8988T (cell line): ENCODE measurements around the gene MRPL49.

Experiments
- DNase-seq: peaks from one replicate; pipeline ENCODE4 v3.0.0; 2011

The MRPL49 gene

DNA sequence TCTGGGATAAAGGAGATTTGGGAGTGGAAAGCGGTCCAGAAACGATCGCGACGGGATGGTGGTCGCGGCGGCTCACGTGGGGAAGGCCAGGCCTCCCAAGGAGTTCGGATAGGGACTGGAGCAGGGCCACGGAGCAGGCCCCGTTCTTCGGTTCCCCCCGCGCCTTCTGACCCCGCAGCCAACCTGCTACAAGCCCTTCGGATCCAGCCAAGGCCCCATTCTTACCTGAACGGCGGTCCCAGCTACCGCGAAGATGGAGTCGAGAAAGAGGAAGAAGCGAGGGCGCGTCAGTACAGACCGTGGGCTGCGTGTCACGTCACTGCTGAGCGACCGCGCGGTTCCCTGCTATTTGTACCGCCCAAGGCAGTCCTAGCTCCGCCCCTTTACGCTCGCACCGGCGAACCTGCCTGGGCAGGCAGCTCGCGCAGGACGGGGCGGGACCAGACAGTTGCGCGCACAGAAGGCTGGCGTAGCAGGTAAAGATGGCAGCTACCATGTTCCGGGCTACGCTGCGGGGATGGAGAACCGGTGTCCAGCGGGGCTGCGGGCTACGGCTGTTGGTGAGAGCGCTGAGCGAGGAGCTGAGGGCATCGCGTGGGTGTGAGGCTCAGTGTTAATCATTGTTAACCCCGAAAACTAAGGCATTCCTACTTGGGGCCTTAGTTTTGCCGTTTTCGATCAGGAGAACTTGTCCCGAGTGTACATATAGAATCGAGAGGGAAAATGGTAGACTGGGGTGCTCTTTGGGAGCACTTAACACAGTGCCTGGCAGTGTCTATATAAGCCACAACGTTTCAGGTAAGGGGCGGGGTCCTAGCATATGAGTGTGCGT, at the start of gene MRPL49, which contains the start of gene FAU:
TSS of gene MRPL49 (plus strand) at position 457 of the 832 bp plus-strand sequence. CDS start at position 483, 26 bp downstream.
TSS of gene FAU (minus strand) at position 270 of the 832 bp plus-strand sequence. CDS start 321 bp downstream, outside the sequence.
- peak; percentile 96 for DNase-seq

DNA sequence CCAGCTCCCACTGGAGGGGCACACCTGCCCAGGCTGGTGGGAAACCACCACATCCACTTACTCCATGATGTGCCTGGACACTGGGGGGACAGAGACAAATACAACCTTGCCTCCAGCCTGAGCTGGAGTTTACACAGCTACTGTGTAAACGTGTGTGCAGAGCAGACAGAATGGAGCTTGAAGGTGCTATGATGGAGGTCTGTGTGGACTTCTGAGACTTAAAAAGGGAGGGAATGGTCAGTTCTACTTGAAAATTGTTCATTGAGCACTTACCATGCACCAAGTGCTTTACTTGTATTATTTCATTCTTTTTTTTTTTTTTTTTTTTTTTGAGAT, 49.5 kb upstream of the MRPL49 start:
- DNase-seq: no peak

DNA sequence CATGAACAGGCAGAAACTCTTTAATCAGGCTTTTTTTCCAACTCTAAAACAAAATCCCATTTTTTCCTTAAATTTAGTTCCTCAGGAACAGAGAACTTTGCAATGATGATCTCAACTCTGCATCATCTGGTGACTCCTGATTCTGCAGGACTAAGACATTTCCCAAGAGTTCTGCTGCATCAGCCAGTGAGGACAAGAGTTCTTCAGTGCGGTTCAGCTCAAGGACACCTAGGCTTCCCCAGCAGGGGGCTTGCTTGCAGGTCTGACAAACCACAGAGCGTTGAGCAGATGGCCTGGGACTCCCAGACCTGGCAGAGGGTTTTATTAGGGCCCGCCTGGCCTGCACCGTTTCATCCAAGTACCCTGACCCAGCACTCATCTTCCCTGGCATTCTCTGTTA, 44.7 kb upstream of the MRPL49 start:
- no peak for DNase-seq

DNA sequence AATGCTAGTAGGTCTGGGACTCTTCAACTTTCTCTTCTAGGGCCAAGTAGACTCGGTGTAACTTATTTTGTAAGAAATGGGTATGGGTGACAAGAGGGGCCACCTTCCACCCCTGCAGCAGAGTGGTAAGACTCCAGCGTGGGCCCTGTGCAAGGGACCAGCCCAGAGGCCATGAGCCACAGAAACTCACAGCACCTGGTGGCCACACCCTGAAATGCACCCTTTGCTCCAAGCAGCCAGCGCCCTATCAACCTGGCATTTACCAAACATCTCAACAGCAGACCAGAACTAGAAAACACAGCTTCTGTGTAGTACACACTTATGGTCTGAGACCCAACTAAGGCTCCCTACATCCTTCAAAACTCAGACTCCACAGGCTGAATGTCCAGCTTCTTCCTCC, 44.0 kb upstream of the MRPL49 start:
- peak; percentile 75 for DNase-seq

DNA sequence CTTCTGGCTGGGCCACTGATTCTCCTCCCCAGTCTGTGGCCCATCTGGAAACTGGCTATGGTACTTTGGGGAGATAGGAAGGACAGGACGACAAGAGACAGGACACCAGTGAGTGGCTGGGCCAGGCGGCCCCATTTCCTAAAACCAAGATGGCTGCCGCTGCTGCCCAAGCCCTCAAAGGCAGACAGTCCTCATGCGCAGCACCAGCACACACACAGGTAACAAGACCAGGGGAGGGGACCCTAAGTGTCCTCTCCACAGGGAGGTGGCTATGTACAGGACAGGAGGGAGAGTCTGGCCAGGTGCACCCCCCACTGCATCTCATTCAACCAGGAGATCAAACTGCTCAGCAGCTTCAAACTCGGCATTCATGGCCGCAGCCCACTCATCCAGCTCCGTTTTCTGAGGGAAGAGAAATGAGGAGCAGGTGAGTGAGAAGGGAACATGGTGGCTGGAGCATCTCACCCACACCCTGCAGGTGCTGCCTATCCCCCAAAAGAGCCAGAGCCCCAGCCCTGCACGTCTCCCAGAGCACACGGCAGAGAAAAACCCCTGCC, 43.3 kb upstream of the MRPL49 start:
- DNase-seq: no peak

DNA sequence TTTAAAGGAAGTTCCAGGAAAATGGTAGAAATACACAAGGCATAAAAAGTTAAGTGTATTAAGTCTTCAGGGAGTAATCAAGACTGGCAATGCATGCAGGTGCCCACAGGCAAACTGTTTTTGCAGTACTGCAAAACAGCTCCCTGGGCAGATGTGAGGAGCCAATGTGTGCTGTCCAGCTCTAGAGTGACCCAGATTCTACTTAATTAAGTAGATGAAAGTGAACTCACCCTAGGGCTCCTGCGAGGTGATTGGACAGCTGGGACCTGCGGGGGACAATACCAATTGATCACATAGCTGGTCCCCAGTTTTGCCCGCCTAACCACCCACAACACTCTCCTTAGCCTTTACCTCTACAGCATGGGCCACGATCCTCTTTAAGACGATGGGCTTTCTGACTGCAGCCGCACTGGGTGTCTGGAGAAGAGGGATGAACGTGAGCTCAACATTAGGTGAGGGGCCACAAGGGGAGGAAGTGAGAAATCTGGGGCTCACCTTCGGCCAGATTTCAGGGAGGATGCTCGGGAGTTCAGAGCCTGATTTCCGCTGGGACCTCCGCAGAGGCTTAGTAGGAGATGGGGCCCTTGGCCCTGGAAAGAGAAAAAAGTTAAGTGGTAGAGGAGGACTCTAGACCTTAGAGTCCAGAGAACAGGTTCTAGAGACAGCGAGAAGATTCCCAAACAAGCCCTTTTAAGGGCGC, 38.8 kb upstream of the MRPL49 start:
- DNase-seq: no peak

DNA sequence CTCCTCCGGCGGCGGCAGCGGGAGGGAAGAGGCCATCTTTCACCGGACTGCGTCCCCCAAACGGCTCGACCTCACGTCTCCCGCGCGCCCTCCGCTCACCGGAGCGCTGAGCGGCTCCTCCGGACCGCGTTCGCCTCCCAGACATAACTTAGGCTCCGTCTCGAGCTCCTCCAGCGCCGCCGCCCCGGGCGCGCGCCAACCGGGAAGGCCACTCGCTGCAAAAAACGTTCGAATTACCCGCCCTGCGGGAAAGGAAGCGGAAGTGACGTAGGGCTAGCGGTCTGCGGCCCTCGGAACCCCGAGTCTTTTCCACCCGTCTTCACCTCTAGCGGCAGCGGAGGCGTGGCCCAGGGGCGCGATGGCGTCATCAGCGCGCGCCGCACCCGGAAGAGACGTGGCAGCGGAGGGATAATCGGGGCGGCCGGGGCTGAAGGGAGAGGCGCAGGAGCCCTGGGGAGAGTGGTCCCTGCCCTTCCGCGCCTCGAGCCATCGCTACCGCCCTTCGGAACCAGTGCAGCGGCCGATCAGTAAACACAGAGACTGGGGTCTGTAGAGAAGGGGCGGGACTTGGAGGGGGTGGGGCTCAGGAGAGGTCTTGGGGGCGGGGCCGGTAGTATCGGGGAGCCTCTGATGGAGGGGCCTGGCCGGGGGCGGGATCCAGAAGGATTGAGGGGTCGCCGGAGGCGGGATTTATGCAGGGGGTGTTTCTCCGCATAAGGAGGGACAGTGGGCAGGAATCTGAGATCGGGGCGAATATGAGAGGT, 38.1 kb upstream of the MRPL49 start, which contains the start of the genes CDCA5 and ZFPL1:
TSS of gene CDCA5 (minus strand) at position 207 of the 764 bp plus-strand sequence. CDS start at position 145, 62 bp downstream.
TSS of gene ZFPL1 (plus strand) at position 389 of the 764 bp plus-strand sequence. CDS start 477 bp downstream, outside the sequence.
- DNase-seq: peak; percentile 97

DNA sequence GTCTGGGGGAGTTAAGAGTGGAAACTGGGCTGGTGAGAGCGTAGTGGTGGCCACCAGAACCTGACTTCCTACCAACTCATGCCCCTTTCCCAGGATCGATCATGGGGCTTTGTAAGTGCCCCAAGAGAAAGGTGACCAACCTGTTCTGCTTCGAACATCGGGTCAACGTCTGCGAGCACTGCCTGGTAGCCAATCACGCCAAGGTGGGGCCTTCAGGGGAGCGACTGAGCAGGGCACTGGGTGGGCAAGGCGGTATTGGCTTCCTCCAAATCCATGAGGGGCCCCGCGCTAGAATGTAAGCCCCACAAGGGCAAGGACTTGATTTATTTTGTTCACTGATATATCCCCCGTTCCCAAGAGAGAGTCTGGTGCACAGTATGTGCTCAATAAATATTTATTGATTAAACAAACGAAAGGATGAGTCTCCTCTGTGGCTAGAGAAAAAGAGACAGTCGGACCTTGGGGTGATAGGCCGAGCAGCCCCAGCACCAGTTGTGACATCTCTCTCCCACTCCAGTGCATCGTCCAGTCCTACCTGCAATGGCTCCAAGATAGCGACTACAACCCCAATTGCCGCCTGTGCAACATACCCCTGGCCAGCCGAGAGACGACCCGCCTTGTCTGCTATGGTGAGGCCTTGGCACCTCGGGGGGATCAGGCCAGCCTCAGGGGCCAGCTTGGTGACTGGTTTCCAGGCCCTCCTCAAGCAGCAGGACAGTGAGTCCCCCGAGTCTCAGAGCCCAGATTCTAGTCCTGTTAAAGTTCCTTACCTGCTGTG, 37.3 kb upstream of the MRPL49 start:
- DNase-seq: no peak

DNA sequence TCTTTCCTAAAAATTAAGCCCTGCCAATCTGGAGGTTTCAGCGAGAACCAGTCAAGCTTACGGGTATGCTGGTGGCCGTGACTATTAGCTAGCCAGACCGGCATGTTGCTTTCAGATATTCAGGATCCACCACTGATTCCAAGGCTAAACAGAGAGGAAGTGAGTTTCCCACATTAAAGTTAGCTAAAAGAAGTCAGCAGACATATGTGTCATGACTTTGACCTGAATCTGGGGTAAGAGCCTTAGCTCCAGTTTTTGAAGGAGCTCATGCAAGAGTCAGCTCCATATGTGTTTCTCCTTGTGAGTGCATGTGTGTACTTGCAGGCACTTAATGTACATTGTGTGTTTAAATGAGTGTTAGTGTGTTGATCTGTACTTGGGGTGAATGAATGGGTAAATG, 36.7 kb upstream of the MRPL49 start:
- no peak for DNase-seq

DNA sequence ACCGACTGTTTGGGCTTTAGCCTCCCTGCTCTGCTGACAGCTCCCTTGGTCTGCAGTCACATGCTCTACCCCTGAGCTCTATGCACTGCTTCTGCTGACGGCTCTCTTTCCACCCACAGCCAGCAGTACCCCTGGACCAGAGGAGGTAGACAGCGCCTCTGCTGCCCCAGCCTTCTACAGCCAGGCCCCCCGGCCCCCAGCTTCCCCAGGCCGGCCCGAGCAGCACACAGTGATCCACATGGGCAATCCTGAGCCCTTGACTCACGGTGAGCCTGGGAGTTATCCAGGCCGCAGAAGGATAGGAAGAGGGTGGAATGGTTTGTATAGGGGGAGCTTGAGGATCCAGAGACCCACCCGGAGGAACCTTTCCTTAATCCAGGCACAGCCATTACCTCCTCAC, 35.3 kb upstream of the MRPL49 start:
- DNase-seq: no peak

DNA sequence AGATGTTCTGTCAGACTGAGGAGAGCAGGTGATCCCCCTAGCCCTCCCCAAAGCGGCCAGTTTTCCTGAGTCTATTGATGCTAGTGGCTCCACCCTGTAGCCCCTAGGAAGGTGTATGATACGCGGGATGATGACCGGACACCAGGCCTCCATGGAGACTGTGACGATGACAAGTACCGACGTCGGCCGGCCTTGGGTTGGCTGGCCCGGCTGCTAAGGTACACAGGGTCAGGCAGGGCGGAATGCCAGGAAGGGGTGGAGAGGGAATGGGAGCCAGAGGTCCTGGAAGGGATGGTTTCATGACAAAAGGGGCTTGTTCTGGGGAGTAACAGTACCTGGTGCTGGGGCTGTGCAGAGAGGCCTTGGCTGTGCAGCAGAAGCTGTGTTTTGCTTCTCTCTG, 34.9 kb upstream of the MRPL49 start:
- no peak for DNase-seq

DNA sequence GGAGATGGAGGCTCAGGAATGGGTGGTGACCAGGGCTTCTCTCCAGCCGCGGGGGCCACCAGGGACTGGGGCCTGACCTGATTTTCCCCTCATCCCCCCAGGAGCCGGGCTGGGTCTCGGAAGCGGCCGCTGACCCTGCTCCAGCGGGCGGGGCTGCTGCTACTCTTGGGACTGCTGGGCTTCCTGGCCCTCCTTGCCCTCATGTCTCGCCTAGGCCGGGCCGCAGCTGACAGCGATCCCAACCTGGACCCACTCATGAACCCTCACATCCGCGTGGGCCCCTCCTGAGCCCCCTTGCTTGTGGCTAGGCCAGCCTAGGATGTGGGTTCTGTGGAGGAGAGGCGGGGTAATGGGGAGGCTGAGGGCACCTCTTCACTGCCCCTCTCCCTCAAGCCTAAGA, 34.3 kb upstream of the MRPL49 start:
- DNase-seq: no peak

DNA sequence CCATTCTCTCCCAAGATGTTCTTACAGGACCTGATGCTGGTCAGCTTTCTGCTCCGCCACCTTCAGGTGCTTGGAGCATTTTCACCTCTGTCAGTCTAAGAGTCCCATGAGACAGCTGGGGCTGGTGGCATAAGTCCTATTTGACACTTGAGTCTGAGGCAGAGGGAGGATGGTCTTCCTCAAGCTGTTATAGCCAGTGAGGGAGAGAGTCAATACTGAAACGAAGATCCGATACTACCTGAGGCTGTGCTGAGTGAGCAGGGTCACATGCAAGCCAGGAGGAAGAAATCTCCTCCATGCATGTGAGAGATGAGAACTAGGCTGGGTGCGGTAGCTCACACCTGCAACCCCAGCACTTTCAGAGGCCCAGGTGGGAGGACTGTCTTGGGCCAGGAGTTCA, 32.5 kb upstream of the MRPL49 start:
- no peak for DNase-seq

DNA sequence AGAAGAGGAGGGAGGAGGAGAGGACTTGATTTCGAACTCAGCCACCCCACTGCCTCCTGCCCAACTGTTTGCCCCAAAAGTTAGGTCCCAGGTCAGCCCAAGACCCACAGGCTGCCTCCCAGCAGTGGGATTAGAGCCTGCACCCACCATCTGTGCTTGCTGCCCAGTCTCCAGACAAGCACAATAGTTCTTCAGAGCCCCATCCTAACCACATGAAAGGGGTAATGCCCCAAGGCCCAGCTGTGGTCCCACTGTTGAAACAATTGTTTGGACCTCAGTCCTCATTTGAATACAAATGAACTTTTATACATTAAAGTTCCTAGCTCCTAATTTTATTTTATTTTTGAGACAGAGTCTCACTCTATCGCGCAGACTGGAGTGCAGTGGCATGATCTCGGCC, 31.5 kb upstream of the MRPL49 start:
- DNase-seq: no peak

DNA sequence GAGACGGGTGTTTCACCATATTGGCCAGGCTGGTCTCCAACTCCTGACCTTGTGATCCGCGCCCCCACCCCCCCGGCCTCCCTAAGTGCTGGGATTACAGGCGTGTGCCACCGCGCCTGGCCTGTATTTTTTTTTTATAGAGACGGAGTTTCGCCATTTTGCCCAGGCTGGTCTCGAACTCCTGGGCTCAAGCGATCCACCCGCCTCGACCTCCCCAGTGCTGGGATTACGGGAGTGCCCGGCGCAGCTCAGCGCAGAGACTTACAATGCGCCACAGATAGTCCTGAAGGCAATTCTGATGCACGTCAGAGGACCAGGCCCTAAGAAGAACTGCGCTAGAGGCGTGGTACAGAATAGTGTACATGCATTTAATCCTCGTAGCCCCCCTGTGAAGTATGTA, 26.7 kb upstream of the MRPL49 start:
- DNase-seq: no peak

DNA sequence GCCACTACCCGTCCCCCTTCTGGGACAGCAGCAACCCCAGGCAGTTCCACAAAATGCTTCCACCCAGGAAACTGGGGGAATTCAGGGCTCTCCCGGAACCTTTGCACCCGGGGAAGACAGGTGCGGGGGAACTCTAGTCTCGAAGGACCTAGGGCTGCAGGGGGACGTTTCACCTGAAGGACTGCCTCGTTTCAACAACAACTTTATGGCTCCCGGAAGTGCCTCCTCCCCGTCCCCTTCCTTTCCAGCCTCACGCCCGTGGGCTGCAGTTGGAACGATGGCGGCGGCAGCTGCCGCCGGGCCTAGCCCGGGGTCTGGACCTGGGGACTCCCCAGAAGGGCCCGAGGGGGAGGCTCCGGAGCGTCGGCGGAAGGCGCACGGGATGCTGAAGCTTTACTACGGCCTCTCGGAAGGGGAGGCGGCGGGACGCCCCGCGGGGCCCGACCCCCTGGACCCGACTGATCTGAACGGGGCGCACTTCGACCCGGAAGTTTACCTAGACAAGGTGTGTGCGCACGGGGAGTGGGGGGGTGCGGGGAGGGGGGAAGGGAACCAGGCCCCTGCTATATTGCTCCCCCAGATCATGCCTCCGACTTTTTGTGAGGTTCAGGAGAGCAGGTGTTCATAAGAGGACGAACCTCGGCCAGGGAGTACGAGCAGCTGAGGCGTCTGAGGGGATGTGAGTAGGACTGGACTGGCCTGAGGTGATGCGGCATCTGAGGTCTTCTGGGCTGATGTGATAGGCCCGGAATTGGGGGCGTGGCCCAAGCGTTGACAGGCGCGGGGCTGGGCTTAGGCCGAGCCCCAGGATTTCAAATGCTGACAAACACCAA, 25.9 kb upstream of the MRPL49 start, which contains the start of gene VPS51:
TSS of gene VPS51 (plus strand) at position 241 of the 833 bp plus-strand sequence. CDS start at position 278, 37 bp downstream.
- peak; percentile 94 for DNase-seq

DNA sequence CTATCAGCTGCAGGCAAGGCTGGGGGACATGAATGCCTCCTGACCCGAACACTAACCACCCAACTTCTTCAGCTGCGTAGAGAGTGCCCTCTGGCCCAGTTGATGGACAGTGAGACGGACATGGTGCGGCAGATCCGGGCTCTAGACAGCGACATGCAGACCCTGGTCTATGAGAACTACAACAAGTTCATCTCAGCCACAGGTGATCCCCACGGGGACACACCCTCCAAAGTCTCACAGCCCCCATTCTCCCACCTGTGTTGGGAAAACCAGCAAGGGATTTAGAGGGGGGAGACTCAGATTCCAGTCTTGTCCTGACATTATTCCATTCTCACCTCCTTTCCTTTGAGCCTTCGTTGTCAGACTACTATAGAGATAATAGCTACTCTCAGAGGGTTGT, 25.2 kb upstream of the MRPL49 start:
- DNase-seq: no peak

DNA sequence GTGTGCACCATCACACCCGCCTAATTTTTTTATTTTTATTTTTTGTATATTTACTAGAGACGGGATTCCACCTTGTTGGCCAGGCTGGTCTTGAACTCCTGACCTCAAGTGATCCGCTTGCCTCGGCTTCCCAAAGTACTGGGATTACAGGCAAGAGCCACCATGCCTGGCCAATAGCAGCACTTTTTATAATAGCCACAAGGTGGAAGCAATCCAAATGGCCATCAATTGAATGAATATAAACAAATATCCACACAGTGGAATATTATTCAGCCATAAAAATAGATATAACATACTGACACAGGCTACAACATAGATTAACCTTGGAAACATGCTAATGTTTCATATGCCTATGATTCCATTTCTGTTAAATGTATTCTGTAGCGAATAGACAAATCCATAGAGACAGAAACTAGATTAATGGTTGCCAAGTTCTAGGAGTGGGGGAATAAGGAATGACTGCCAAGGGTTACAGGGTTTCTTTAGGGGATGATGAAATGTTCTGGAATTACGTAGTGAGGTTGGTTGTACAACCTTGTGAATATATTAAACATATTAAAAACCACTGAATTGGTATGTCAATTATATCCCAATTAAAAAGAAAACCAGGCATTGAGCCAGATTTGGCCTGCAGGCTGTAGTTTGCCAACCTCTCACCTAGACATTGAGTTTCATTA, 21.3 kb upstream of the MRPL49 start:
- no peak for DNase-seq

DNA sequence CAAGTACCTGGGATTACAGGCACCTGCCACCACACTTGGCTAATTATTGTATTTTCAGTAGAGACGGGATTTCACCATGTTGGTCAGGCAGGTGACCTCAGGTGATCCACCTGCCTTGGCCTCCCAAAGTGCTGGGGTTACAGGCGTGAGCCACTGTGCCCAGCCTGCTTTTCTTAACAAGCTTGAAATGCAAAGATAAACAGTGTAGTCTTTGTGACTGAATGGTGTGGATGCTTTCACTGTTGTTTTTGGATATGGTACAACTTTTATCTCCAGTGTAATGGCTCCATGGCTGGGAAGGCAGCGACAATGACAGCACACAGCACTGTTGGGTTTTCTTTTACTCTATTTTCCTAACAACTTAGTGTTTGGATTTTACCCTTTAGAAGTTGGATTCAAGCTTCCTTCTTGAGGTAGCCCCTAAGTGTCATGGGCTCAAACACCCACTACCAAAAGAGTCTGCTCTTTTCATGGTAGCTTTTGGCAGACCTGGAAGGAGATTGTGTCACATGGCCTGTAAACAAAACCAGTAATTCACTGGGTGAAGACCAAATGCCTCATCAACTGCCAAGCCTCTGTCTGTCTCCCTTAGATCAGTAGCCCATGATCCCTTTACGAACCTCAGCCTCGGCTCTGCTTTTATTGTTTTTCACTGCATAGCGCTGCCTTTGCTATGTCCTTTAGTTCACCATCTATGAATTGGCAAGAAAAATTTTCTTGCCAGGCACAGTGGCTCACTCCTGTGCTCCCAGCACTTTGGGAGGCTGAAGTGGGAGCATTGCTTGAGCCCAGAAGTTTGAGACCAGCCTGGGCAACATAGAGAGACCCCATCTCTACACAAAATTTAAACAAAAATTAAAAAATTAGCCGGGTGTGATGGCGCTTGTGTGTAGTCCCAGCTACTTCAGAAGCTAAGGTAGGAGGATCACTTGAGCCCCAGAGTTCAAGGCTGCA, 19.7 kb upstream of the MRPL49 start:
- no peak for DNase-seq
